Peyer's patch (tissue), 4 donors: ENCODE measurements around the gene SLC23A3. TPM values are rescaled to one million over a fixed set of nuclear protein-coding genes. Genes with fewer than 3 reads are reported as not detected.
A peak's percentile ranks its signal among the peaks of the same experiment; 100 is the strongest.

Experiments
- DNase-seq, 3 donors: peaks; one replicate each; pipeline ENCODE4 v3.0.0-alpha.2; 2017 to 2019
- H3K27ac ChIP-seq, 4 donors: fragments of 200-600 bp; sonication (generic); one replicate each; pipeline ENCODE4 v1.5.1; 2016 to 2019
- H3K27me3 ChIP-seq, 2 donors: fragments of 200-600 bp; sonication (generic); one replicate each; pipeline ENCODE4 v1.5.1; 2019
- H3K36me3 ChIP-seq, 3 donors: fragments of 200-600 bp; sonication (generic); one replicate each; pipeline ENCODE4 v1.5.1; 2016 to 2019
- H3K4me1 ChIP-seq, 4 donors: fragments of 200-600 bp; sonication (generic); one replicate each; pipeline ENCODE4 v1.5.1; 2016 to 2019
- H3K4me3 ChIP-seq, 4 donors: fragments of 200-600 bp; sonication (generic); 1 replicate in 3 of 4; 2 replicates in 1 of 4; pipeline ENCODE4 v1.5.1; 2016 to 2019; ENCODE audit warnings: mild to moderate bottlenecking in 1 of 4
- H3K9me3 ChIP-seq, 4 donors: fragments of 200-600 bp; sonication (generic); one replicate each; pipeline ENCODE4 v1.5.1; 2016 to 2019; ENCODE audit warnings: mild to moderate bottlenecking in 1 of 4
- POLR2A ChIP-seq, 2 donors: fragments of 450-650 bp; IDR thresholded peaks; one replicate each; pipeline ENCODE4 v1.5.1; 2017; ENCODE audit warnings: antibody characterized with exemption in 2 of 2, mild to moderate bottlenecking in 2 of 2, moderate library complexity in 2 of 2
- total RNA-seq, 4 donors: library from RNA; depleted of rRNA; stranded (reverse); fragments of >200 nt; gene quantifications; one replicate each; pipeline ENCODE4 v1.1.0, GENCODE V29; 2016
- TF ChIP-seq, protein P1 (sequence below), 6 experiments: fragments of 450-650 bp in 4 of 6; fragments of 200-600 bp in 2 of 6; sonication (generic) in 1 of 6; IDR thresholded peaks; one replicate each; pipeline ENCODE4 v1.5.1; 2017 to 2019; ENCODE audit warnings: antibody characterized with exemption in 6 of 6, mild to moderate bottlenecking in 3 of 6, moderate library complexity in 1 of 6

The SLC23A3 gene
- total RNA-seq, 4 donors from 2014 or later: 5.0 to 111 (median 62.8) TPM

GRCh38 chr2:219172231-219173154 is 2.7 kb upstream of the SLC23A3 start:
- Histone ChIP-seq H3K27ac (peak overlapping the region in 3 of 4 donors; percentile 20 to 54 (median 50)), H3K36me3 (peaks cover 0 to 36% (median 0%) of the 10 kb centered on the region in 3 donors), H3K9me3 (no peaks in the 10 kb centered on the region), H3K27me3 (no peaks in the 10 kb centered on the region), H3K4me1 (peaks cover 0 to 42% (median 0%) of the 10 kb centered on the region in 4 donors), H3K4me3 (no peak overlapping the region)
- TF ChIP-seq POLR2A (IDR thresholded peaks at IDR 0.05): no peak
- TF ChIP-seq, protein P1, sequence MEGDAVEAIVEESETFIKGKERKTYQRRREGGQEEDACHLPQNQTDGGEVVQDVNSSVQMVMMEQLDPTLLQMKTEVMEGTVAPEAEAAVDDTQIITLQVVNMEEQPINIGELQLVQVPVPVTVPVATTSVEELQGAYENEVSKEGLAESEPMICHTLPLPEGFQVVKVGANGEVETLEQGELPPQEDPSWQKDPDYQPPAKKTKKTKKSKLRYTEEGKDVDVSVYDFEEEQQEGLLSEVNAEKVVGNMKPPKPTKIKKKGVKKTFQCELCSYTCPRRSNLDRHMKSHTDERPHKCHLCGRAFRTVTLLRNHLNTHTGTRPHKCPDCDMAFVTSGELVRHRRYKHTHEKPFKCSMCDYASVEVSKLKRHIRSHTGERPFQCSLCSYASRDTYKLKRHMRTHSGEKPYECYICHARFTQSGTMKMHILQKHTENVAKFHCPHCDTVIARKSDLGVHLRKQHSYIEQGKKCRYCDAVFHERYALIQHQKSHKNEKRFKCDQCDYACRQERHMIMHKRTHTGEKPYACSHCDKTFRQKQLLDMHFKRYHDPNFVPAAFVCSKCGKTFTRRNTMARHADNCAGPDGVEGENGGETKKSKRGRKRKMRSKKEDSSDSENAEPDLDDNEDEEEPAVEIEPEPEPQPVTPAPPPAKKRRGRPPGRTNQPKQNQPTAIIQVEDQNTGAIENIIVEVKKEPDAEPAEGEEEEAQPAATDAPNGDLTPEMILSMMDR (IDR thresholded peaks at IDR 0.05): no peak
- peak in 1 of 3 donors; percentile 39 for DNase-seq

- Histone ChIP-seq H3K9me3 (no peaks in the 10 kb centered on the region), H3K27me3 (no peaks in the 10 kb centered on the region), H3K36me3 (peaks cover 0 to 41% (median 0%) of the 10 kb centered on the region in 3 donors), H3K4me1 (peaks cover 0 to 41% (median 0%) of the 10 kb centered on the region in 4 donors), H3K27ac (peak overlapping the region; percentile 5 to 54 (median 35)), H3K4me3 (no peak overlapping the region)
- peak in 2 of 3 donors; percentile 28 to 69 for DNase-seq
- TF ChIP-seq, protein P1 (IDR thresholded peaks at IDR 0.05): peak; percentile 51 to 83 (median 60)
- TF ChIP-seq POLR2A (IDR thresholded peaks at IDR 0.05): no peak
Observed at GRCh38 chr2:219171231-219171651, 1.4 kb upstream of the SLC23A3 start.

DNA sequence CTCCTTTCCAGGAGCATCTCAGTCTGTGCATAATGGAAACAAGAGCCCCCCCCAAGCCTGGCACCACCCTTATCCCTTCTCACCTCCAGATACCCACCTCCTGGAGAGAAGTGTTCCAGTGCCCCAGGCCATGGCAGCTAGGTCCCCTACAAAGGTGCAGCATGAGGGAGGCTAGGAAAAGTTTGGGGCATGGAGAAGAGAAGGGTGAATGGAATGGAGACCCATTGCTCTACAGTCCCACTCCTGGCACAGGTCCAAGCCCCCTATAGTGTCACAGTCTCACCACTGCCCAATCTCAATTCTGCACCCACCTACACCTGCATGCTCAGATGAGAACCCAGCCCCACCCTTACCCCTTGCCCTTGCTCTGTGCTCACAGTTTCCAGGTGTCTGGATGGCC is 897 bp downstream of the SLC23A3 start:
- H3K4me1 ChIP-seq: peaks cover 0 to 20% (median 0%) of the 10 kb centered on the region in 4 donors
- no peaks in the 10 kb centered on the region for H3K9me3 ChIP-seq
- H3K36me3 ChIP-seq: peaks cover 0 to 31% (median 0%) of the 10 kb centered on the region in 3 donors
- DNase-seq: no peak
- TF ChIP-seq, protein P1 (IDR thresholded peaks at IDR 0.05): no peak
- TF ChIP-seq POLR2A (IDR thresholded peaks at IDR 0.05): no peak
- no peaks in the 10 kb centered on the region for H3K27me3 ChIP-seq
- peak overlapping the region in 1 of 4 donors; percentile 45 for H3K4me3 ChIP-seq
- peak overlapping the region in 1 of 4 donors; percentile 81 for H3K27ac ChIP-seq

DNA sequence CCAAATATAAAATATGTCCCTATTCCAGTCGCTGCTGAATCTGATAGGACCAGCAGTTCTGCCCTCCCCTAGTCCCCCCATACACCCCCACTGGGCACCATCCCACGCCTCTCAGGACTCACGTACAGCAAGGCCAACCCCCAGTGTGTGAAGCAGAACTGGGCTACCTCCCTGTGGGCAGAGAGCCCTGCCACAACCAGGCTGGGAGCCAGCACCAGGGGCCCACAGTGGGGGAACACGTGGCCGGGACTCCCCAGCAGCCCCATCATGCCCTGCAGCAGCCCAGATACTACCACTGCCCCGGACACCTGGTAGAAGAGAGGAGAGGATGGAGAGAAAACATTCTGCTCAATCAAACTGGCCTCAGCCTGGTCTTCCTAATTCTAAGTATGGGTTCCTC is 1.3 kb downstream of the SLC23A3 start:
- Histone ChIP-seq H3K27me3 (no peaks in the 10 kb centered on the region), H3K4me1 (peaks cover 0 to 16% (median 0%) of the 10 kb centered on the region in 4 donors), H3K36me3 (peaks cover 0 to 27% (median 0%) of the 10 kb centered on the region in 3 donors), H3K4me3 (no peak overlapping the region), H3K27ac (peak overlapping the region in 1 of 4 donors; percentile 81), H3K9me3 (no peaks in the 10 kb centered on the region)
- no peak for DNase-seq
- TF ChIP-seq, protein P1 (IDR thresholded peaks at IDR 0.05): no peak
- TF ChIP-seq POLR2A (IDR thresholded peaks at IDR 0.05): no peak

DNA sequence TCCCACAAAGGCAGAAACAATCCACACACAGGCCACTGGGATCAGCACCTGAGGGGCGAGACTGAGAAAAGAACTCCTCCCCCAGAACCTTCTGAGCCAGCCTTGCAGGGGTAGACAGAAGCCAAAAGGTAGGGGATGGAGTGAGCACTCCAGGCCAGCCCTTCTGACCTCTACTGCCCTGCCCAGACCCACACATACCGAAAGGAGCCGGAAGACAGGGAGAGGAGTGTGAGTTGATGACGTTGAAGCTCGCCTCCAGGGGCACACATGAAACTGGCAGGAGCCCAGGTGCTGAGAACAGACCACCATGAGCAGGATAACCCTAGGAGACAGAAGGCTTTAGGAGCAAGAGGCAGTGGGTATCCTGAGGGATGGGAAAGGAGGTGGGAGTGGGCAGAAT is 1.8 kb downstream of the SLC23A3 start:
- Histone ChIP-seq H3K27me3 (no peaks in the 10 kb centered on the region), H3K4me1 (peaks cover 0 to 16% (median 0%) of the 10 kb centered on the region in 4 donors), H3K4me3 (no peak overlapping the region), H3K36me3 (peaks cover 0 to 22% (median 0%) of the 10 kb centered on the region in 3 donors), H3K27ac (no peak overlapping the region), H3K9me3 (no peaks in the 10 kb centered on the region)
- no peak for DNase-seq
- TF ChIP-seq POLR2A (IDR thresholded peaks at IDR 0.05): no peak
- TF ChIP-seq, protein P1 (IDR thresholded peaks at IDR 0.05): no peak
